GM18909 (cell line): ENCODE data around the gene HCFC2.

Source experiments
- ATAC-seq: cut with Tn5 transposase; IDR thresholded peaks from one replicate; pipeline ENCODE4 v1.9.1; 2021; ENCODE audit warnings: mild to moderate bottlenecking; ENCODE audit not compliant: unreplicated experiment, poor library complexity

HCFC2 gene

DNA sequence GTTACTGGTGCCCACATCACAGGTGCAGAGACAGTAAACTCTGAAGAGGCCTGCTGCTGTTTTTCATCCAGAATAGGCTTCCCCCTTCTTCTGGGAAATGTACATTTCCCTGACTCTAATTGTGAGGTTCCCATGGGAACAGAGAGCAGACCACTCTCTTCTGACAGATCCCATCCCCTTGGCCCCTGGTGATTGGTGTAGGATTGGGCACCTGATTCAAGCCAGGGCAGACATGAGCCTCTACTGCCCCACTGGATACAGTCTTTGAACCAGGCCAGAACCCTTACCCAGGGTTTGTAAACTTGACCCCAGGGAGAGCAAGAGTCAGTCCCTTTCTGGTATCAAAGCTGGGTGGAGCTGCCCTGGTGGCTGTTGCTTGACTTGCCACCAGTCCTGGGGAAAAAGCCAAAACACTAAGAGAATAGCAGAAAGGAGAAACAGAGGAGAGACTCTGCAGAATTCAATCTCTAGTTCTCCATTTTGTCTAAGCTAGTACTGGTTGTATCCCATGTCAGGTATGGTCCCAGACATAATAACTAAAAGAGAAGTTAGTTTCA lies 88.4 kb downstream of the HCFC2 start:
- ATAC-seq = no peak

DNA sequence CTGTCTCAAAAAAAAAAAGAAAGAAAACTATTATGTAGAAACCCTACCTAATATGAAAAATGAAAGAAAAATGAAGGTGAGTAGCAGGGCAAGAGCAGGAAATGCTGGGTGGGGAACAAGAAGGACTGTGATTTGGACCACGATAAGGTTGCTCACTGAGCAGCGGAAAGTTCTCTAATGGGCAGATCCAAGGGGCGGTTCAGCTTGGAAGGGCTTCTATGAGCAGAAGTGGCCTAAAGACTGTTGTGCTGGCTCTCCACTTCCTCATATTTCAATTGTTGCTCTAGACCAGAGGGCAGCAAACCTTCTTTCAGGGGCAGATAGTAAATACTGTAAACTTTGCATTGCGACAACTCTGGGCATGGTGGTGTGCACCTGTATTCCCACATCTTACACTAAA lies 90.0 kb downstream of the HCFC2 start:
- ATAC-seq = no peak

DNA sequence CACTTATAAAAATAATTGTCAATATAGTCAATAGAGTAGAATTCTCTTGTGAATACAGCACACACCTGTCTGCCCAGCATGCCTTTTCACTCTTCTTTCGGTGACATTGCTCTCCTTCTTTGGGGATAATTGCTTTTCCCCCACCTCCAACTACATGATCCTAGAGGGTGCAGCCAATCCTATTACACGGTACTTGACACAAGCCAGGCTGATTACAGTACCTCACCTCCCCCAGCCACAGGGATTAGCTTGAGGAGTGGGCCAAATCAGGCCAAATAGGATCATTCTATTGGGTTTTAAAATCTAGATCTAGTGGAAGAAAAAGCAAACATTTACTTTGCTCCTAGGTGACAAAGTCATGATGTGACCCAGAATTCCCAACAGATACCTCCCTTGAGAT lies 90.5 kb downstream of the HCFC2 start:
- ATAC-seq = no peak
